Kidney (tissue), 14 donors: ENCODE results near the gene CD38. TPM values are rescaled to one million over a fixed set of nuclear protein-coding genes. Genes with fewer than 3 reads are reported as not detected.
A peak's percentile ranks its signal among the peaks of the same experiment; 100 is the strongest.

Source experiments
- DNase-seq, 5 donors: peaks; one replicate each; pipeline ENCODE4 v3.0.0-alpha.2; 2013 to 2020
- FAIRE-seq: peaks from 2 replicates; lab custom pipeline; 2012; peaks lifted over from hg19 to GRCh38; lab: Jason Lieb, UNC
- H3K27ac ChIP-seq, 2 donors: one replicate each; pipeline ENCODE4 v1.7.0; 2013; ENCODE audit warnings: low read depth in 2 of 2, low read length in 2 of 2, inconsistent platforms in 1 of 2
- H3K27me3 ChIP-seq: one replicate; pipeline ENCODE4 v1.7.1; 2013; ENCODE audit warnings: low read length, inconsistent platforms; ENCODE audit not compliant: control insufficient read depth, insufficient read depth
- H3K36me3 ChIP-seq, 3 donors: one replicate each; pipeline versions ENCODE4 v1.7.0 to v1.7.1; 2013; ENCODE audit warnings: low read length in 3 of 3, control low read depth in 1 of 3, inconsistent platforms in 1 of 3; ENCODE audit not compliant: insufficient read depth in 3 of 3, control insufficient read depth in 2 of 3
- H3K4me1 ChIP-seq, 3 donors: one replicate each; pipeline versions ENCODE4 v1.7.0 to v1.7.1; 2013; ENCODE audit warnings: low read length in 3 of 3, inconsistent platforms in 1 of 3, low read depth in 1 of 3; ENCODE audit not compliant: control insufficient read depth in 2 of 3, insufficient read depth in 2 of 3
- H3K4me3 ChIP-seq, 3 donors: one replicate each; pipeline versions ENCODE4 v1.7.0 to v1.8.1; 2013; ENCODE audit warnings: low read length in 3 of 3, control low read depth in 1 of 3, inconsistent platforms in 1 of 3
- H3K9ac ChIP-seq, 3 donors: one replicate each; pipeline versions ENCODE4 v1.7.0 to v1.7.1; 2013; ENCODE audit warnings: low read length in 3 of 3, control low read depth in 1 of 3, inconsistent platforms in 1 of 3
- H3K9me3 ChIP-seq, 3 donors: one replicate each; pipeline versions ENCODE4 v1.7.0 to v1.7.1; 2013; ENCODE audit warnings: low read length in 3 of 3, control low read depth in 1 of 3, inconsistent platforms in 1 of 3; ENCODE audit not compliant: control insufficient read depth in 2 of 3, insufficient read depth in 1 of 3
- intact Hi-C: fragments of 100-400 bp; cut with DNase I; formaldehyde crosslinking; loops from one replicate; pipeline ENCODE4 v1.11.1; 2022
- polyA plus RNA-seq: library from polyadenylated mRNA; stranded (reverse); fragments of 350-450 nt; fragmentation: Illumina TruSeq; extraction: RNeasy Lipid Tissue Mini Kit (QIAGEN cat#74804); gene quantifications from one replicate; pipeline ENCODE4 v1.2.3, GENCODE V29; 2014; ENCODE audit warnings: low read depth, low replicate concordance; ENCODE audit not compliant: insufficient read depth
- total RNA-seq: library from RNA; stranded (reverse); fragmentation: NEBNext Ultra II Directional; extraction: Animal tissue kit (Norgen Biotek cat#: 25700); gene quantifications from one replicate; pipeline ENCODE4 v1.2.1, GENCODE V29; 2021
- TF ChIP-seq, protein P1 (sequence below): IDR thresholded peaks from 3 replicates; pipeline ENCODE4 v1.5.1; 2012; ENCODE audit warnings: mild to moderate bottlenecking, moderate library complexity, borderline replicate concordance; ENCODE audit not compliant: insufficient read depth; ENCODE audit errors: extremely low read depth
- donor health status: control.
- donor health status: control.
- donor health status: control.
- donor health status: control.
- donor health status: control.
- donor health status: DM: yes; HTN: yes; CAD: no.
- donor health status: Normal renal cell carcinoma (clear cell type).

Gene CD38
- total and polyA plus RNA-seq, 2 donors from 2014 or later, result 0.15 to 8.9 TPM

DNA sequence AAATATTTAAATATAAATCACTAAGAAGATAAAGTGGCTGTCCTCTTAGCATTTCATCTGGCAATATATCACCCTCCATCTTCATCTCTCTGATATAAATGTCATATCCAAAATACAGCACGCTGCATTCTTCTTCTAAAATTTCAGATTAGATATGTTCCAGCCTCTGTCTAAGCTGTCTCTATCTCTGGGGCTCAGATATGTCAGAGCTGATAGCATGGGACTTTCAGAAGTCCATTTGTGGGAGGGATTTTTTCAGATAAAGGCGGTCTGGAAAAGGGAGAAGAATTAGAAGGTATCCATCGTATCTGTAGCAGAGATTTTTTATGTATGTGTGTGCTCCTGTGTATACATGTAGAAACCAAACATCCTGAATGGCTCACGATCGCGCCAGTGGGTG, 25.0 kb upstream of the CD38 start:
- DNase-seq, result no peak

DNA sequence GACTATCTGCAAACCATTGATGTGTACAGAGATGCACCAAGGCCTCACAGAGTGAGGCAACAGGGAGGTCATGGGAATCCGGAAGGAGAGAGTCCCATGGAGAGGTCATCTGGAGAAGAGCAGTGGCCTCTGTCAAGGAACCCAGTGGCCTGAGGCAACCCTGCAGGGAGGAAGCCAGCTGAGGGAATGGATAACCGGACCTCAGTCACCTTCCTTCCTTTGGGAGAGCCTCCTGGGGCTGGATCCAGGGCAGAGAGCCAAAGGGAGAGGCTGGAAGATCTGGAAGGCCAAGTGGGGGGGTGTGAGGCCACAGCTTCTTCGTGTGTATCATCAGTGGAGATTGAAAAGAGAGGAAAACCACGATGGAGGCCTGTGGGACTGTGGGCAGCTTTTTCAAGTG, 24.3 kb upstream of the CD38 start:
- H3K27me3 ChIP-seq, result no peaks in the 10 kb centered on the region
- no peak for FAIRE-seq
- peak in 2 of 5 donors; percentile 40 to 86 for DNase-seq
- H3K27ac ChIP-seq, result peak overlapping the region; percentile 55 to 78
- H3K9me3 ChIP-seq, result no peaks in the 10 kb centered on the region
- no peak overlapping the region for H3K9ac ChIP-seq
- H3K4me3 ChIP-seq, result no peak overlapping the region
- H3K36me3 ChIP-seq, result no peaks in the 10 kb centered on the region
- intact Hi-C loops, result no loop called here
- TF ChIP-seq, protein P1, sequence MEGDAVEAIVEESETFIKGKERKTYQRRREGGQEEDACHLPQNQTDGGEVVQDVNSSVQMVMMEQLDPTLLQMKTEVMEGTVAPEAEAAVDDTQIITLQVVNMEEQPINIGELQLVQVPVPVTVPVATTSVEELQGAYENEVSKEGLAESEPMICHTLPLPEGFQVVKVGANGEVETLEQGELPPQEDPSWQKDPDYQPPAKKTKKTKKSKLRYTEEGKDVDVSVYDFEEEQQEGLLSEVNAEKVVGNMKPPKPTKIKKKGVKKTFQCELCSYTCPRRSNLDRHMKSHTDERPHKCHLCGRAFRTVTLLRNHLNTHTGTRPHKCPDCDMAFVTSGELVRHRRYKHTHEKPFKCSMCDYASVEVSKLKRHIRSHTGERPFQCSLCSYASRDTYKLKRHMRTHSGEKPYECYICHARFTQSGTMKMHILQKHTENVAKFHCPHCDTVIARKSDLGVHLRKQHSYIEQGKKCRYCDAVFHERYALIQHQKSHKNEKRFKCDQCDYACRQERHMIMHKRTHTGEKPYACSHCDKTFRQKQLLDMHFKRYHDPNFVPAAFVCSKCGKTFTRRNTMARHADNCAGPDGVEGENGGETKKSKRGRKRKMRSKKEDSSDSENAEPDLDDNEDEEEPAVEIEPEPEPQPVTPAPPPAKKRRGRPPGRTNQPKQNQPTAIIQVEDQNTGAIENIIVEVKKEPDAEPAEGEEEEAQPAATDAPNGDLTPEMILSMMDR, result no peak
- H3K4me1 ChIP-seq, result peaks cover 0 to 2% (median 0%) of the 10 kb centered on the region in 3 donors

More for the DNA sequence above, 25.0 kb upstream of the CD38 start:
- Histone ChIP-seq H3K9me3 (no peaks in the 10 kb centered on the region), H3K27ac (peak overlapping the region in 1 of 2 donors; percentile 78), H3K9ac (no peak overlapping the region), H3K4me3 (no peak overlapping the region), H3K36me3 (no peaks in the 10 kb centered on the region), H3K27me3 (no peaks in the 10 kb centered on the region), H3K4me1 (peaks cover 0 to 2% (median 0%) of the 10 kb centered on the region in 3 donors)
- TF ChIP-seq, protein P1, result no peak
- intact Hi-C loops, result no loop called here
- FAIRE-seq, result no peak

DNA sequence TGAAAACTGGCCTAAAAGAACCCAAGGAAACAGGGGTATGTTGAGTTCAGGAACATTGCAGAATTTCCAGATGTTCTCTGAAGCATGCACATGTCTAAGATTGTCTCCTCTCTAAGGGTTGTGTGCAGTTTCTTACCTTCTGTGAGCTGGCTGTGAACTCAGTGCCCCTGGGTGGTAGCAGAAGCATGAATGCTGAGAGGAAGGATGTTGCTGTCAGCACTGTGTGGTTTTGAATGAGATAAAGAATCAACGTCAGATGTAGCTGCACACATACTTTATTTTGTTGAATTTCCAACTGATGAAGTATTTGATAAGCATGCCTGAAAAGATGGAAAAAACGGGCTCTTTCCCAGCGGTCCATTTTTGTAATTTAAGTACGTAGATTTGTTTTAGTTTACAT, 23.8 kb upstream of the CD38 start:
- FAIRE-seq, result no peak

More for the DNA sequence above, 23.8 kb upstream of the CD38 start:
- Histone ChIP-seq H3K27ac (peak overlapping the region; percentile 55 to 63), H3K9me3 (no peaks in the 10 kb centered on the region), H3K27me3 (no peaks in the 10 kb centered on the region), H3K4me3 (no peak overlapping the region), H3K36me3 (no peaks in the 10 kb centered on the region), H3K4me1 (peaks cover 0 to 2% (median 0%) of the 10 kb centered on the region in 3 donors), H3K9ac (no peak overlapping the region)
- DNase-seq, result no peak
- intact Hi-C loops, result no loop called here
- TF ChIP-seq, protein P1, result no peak
